ENCODE results near the gene PTPRT.

GRCh38 chr20:43068482-43068881 is 121.2 kb downstream of the PTPRT start:
- TF ChIP-seq POLR2A (IDR thresholded peaks at IDR 0.05) = no peak
- TF ChIP-seq CTCF (IDR thresholded peaks at IDR 0.05) = no peak
- TF ChIP-seq EP300 (IDR thresholded peaks at IDR 0.05) = no peak

Measured in ovary (tissue), 3 donors.